Retina (tissue), 1 donor: ENCODE data around the gene EPB41L1.
A peak's percentile ranks its signal among the peaks of the same experiment; 100 is the strongest.

Experiments
- DNase-seq: peaks from one replicate; pipeline ENCODE4 v3.0.0-alpha.2; 2016

The EPB41L1 gene

GRCh38 chr20:36154700-36155628 lies at the start of gene EPB41L1:
Gene EPB41L1 (plus strand): TSS chr20:36154740. CDS start chr20:36173778, 19,038 bp downstream.
- peak; percentile 76 for DNase-seq

GRCh38 chr20:36104856-36105255 lies 49.7 kb upstream of the EPB41L1 start:
- no peak for DNase-seq

DNA sequence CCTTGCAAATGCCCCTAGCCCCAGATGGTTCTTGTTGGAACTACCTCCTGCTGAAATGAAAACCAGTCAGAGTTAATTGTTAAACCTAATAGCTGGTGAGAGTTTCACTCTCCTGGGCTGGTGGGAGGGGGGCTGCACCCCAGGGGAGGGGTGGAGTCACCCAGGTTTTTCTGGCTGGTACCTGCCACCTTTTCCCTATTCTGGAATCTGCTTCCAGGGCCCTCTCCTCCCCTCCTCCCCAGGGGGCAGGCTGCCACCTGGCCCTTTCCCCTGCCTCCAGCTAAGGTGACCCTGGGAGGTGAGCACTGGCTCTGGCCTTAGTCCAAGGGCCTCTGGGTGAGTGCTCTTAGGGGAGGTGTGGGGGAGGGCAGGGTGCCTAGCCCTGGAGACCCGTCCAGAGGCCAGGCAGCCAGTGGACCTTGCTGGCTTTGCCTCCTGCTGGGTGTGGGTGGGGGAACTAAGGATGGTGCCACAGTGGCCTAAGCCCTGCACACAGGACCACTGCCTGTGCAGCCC lies 48.8 kb upstream of the EPB41L1 start:
- no peak for DNase-seq

- no peak for DNase-seq
Observed at GRCh38 chr20:36106606-36107005, 47.9 kb upstream of the EPB41L1 start.

- DNase-seq: no peak
Observed at GRCh38 chr20:36107881-36108280, 46.7 kb upstream of the EPB41L1 start.

DNA sequence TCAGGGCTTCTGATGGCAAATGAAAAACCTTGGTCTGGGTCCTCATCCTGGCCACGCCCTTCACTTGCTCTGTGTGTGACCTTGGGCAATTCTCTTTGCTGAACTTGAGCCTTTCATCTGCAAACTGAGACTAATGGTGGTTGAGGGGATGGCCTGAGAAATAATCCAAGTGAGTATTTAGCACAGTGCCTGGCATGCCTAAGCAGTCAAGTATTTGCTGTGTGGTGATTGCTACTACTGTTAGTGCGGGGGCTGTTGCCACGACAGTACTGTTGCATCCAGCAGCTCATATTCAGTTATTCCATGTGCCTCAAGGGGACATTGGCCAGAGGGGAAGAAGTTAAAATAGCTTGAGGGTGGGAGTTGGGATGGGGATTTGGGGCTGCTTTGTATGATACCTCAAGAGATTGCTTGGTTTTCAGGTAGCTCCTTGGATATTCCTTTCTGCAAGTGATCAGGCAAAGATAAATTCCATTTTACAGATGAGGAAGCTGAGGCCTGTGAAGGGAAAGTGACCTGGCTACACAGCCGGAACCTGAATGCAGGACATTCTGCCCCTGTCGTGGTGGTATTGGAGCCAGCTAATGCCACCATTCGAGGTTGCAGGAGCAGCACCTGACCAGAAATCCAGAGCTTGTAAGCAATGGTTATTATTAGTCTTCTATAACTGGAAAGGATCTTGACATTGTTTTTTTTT lies 45.1 kb upstream of the EPB41L1 start:
- no peak for DNase-seq

DNA sequence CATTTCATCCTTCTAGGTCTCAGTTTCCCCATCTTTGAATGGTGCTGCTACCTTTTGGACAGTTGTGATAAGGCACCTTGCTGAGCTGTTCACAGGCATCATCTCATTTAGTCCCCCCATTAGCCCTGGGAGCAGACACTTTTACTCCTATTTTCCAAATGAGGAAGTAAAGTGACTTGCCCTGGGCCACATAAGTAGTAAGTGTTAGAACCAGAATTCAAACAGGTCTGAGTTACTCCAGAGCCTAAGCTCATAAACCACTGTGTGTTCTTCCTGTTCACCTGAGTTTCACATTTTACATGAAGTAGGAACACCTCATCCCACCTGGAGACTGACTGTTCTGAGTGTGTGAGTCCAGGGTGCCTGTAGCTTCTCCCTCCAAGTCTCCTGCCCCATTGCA lies 43.5 kb upstream of the EPB41L1 start:
- no peak for DNase-seq

DNA sequence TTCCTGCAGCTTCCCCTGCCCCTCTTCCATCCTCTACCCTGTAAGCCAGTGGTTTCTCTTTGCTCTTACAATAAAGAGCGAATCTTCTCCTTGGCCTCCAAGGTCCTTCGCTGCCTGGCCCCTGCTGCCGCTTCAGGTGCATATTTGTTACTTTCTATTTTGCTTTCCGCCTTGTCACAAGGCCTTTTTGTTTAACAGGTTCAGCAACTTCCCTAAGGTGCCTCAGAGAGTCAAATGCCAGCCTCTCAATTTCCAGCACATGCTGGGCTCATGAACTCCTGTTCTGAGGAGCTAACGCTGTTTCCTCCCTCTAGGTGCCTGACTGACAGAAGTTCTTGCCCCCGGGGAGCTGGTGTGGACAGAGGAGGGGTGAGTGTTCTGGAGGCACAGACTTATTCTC lies 42.4 kb upstream of the EPB41L1 start:
- no peak for DNase-seq

GRCh38 chr20:36113036-36113435 lies 41.5 kb upstream of the EPB41L1 start:
- no peak for DNase-seq

- DNase-seq: no peak
Observed at GRCh38 chr20:36113566-36114250, 40.8 kb upstream of the EPB41L1 start.

- no peak for DNase-seq
Observed at GRCh38 chr20:36114707-36115106, 39.8 kb upstream of the EPB41L1 start.

GRCh38 chr20:36115925-36116324 lies 38.6 kb upstream of the EPB41L1 start:
- no peak for DNase-seq

DNA sequence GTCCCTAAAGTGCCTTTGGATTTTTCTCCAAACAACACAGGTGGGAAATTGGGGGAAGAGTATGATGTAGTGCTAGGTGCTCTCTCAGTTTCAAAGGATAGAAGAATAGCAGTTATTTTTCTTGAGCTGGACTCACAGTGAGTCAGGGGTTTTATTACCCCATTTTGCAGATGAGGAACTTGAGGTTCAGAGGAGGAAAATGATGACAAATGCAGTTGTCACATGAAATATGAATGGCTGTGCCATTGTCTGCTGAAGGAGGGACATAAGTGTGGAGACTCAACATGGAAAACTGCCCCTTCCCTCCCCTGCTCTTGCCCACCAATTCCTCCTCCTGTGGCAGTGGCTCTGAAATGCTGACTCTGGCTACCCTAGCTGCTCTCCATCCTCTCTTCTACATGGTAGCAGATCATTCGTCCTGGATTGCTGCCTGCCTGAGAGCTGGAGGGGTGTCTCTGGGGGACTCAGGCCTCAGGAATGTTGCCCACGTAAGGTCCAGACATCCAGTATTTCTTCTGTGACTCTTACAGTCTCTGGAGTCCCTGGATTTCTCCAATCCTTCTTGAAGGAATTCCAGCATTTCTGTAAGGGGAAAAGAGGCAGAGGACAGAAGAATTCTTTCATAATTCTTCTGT lies 37.6 kb upstream of the EPB41L1 start:
- DNase-seq: no peak

DNA sequence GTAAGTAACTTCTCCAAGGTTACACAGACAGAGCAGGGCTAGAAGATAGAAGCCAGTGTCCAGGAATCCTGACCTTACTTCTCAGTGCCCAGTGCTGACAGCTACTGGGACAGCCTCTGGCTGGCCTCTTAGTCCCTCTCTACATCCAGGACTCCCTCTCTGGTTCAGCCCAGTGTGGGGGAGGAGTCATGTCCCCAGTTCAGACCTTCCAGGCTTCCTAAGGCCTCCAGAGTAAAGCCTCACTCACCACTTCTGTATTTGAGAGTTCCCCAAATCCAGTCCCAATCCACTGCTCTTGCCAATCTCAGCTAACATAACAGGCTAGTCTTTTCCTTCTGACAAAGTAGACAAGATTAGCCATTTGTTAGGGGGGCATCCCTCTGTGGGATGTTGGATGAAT lies 36.9 kb upstream of the EPB41L1 start:
- no peak for DNase-seq

- DNase-seq: no peak
Observed at GRCh38 chr20:36118371-36118770, 36.2 kb upstream of the EPB41L1 start.

GRCh38 chr20:36119537-36119936 lies 35.0 kb upstream of the EPB41L1 start:
- DNase-seq: no peak

- DNase-seq: no peak
Observed at GRCh38 chr20:36120241-36120640, 34.3 kb upstream of the EPB41L1 start.

DNA sequence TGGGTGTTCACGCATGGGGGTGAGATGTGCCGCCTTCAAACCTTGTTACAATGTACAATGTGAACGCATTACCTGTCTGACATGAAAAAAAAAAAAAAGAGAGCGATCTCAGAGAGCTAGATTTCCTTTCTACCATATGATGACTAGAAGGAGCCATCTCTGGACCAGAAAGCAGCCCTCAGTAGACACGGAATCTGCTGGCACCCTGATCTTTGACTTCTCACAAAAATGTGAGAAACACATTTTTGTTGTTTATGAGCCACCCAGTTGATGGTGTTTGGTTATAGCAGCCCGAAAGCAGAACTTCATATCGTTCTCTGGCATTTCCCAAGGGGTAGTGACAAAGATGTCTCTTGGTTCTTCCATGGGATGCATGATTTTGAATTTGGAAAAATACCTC lies 33.5 kb upstream of the EPB41L1 start:
- DNase-seq: no peak

DNA sequence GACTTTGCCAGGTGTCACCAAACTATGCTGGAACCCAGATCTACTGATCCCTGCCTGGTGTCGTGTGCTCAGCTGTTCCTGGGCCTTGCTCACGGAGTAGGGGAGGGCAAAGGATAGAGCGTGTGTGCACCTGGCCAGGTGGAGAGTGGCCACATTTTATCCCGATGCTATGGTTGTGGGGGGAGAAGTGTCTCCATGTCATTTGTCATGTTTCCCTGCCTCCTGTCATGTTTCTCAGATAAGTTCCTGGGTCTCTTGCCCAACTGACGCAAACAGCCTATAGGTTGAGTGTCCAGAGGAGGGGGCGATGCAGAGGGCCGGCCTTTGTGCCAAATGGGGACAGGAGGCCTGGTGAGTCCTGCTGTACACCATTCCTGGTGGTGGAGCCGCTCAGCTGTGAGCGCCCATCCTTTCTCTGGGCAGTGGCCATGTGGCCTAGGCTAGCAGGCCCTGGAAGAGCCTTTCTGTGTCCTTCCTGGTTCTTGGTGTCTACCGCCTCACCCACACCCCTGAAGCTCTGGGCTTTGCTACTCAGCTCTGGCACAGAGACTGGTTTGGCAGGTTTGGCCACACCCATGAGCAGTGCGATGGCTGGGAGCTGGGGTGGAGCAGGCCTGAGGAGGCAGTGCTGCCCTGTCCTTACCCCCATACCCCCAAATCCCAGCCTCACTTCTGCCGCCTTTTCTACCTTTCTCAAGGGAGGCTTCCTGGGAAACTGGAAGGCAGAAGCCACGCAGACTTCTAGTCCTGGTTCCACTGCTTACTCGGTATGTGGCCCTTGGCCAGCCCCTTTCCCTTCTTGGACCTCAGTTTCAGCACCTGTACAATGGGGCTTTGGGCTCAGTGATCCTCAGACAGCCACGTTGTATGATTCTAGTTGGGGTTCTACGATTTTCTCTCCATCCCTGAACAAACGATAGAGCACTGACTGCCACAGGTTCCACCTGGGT lies 32.3 kb upstream of the EPB41L1 start:
- no peak for DNase-seq

GRCh38 chr20:36122931-36123288 lies 31.6 kb upstream of the EPB41L1 start:
- DNase-seq: no peak

- DNase-seq: no peak
Observed at GRCh38 chr20:36125097-36125496, 29.4 kb upstream of the EPB41L1 start.
